HEK293 (cell line): ENCODE results near the gene COX6A1.

Experiments used
- CTCF ChIA-PET: fragments of 350-600 bp; formaldehyde crosslinking; extraction: SDS; loops from one replicate; lab custom pipeline; 2021; ENCODE audit warnings: antibody characterized with exemption; lab: Yijun Ruan, JAX
- POLR2A ChIA-PET: fragments of 300-600 bp; formaldehyde crosslinking; extraction: SDS; loops from one replicate; lab custom pipeline; 2020; ENCODE audit warnings: antibody characterized with exemption, inconsistent platforms; lab: Yijun Ruan, JAX
- H3K27ac ChIP-seq: fragments of 200-500 bp; sonication (Bioruptor generic); 2 replicates; pipeline ENCODE4 v1.5.1; 2014; ENCODE audit warnings: low read depth, low read length, control low read depth, inconsistent platforms; ENCODE audit errors: extremely low read depth
- H3K36me3 ChIP-seq, 2 experiments: fragments of 200-500 bp in 1 of 2; sonication (Bioruptor generic) in 1 of 2; 1 replicate in 1 of 2; 2 replicates in 1 of 2; pipeline ENCODE4 v1.5.1; 2014 to 2017; ENCODE audit warnings: inconsistent platforms in 2 of 2, low read length in 2 of 2; ENCODE audit not compliant: control insufficient read depth in 2 of 2, insufficient read depth in 1 of 2
- H3K4me1 ChIP-seq: fragments of 200-500 bp; sonication (Bioruptor generic); 2 replicates; pipeline ENCODE4 v1.5.1; 2014; ENCODE audit warnings: mild to moderate bottlenecking, low read length, inconsistent platforms; ENCODE audit not compliant: control insufficient read depth, insufficient read depth
- H3K4me3 ChIP-seq: 2 replicates; pipeline ENCODE4 v1.5.1; 2011; ENCODE audit warnings: low read depth, mild to moderate bottlenecking, control low read depth, low read length, moderate library complexity
- H3K9me3 ChIP-seq: fragments of 200-500 bp; sonication (Bioruptor generic); 2 replicates; pipeline ENCODE4 v1.5.1; 2014; ENCODE audit warnings: low read depth, low read length, inconsistent platforms; ENCODE audit not compliant: control insufficient read depth, insufficient read depth
- ATF2 ChIP-seq: fragments of 450-650 bp; formaldehyde crosslinking; IDR thresholded peaks from 2 replicates; pipeline ENCODE4 v1.5.1; 2016; ENCODE audit warnings: missing biosample characterization, missing genetic modification characterization, low read depth
- EGR2 ChIP-seq: fragments of 450-650 bp; formaldehyde crosslinking; IDR thresholded peaks from 2 replicates; pipeline ENCODE4 v1.5.1; 2016; ENCODE audit warnings: low read depth, missing biosample characterization, missing genetic modification characterization
- HIC1 ChIP-seq: fragments of 450-650 bp; formaldehyde crosslinking; IDR thresholded peaks from 2 replicates; pipeline ENCODE4 v1.5.1; 2016; ENCODE audit warnings: missing biosample characterization, missing genetic modification characterization
- KLF1 ChIP-seq: fragments of 450-650 bp; formaldehyde crosslinking; IDR thresholded peaks from 2 replicates; pipeline ENCODE4 v1.5.1; 2016; ENCODE audit warnings: missing biosample characterization, missing genetic modification characterization
- KLF17 ChIP-seq: fragments of 450-650 bp; formaldehyde crosslinking; IDR thresholded peaks from 2 replicates; pipeline ENCODE4 v1.5.1; 2016; ENCODE audit warnings: missing biosample characterization, missing genetic modification characterization
- MEIS1 ChIP-seq: sonication (generic); formaldehyde crosslinking; IDR thresholded peaks from 2 replicates; pipeline ENCODE4 v1.8.1; 2022; ENCODE audit warnings: missing genetic modification reagents, mild to moderate bottlenecking, borderline replicate concordance
- MZF1 ChIP-seq: fragments of 450-650 bp; formaldehyde crosslinking; IDR thresholded peaks from 2 replicates; pipeline ENCODE4 v1.5.1; 2017; ENCODE audit warnings: missing biosample characterization, missing genetic modification characterization, borderline replicate concordance
- REPIN1 ChIP-seq: fragments of 450-650 bp; formaldehyde crosslinking; IDR thresholded peaks from 2 replicates; pipeline ENCODE4 v1.5.1; 2017; ENCODE audit warnings: missing biosample characterization, missing genetic modification characterization, low read depth
- ZBTB21 ChIP-seq: fragments of 450-650 bp; formaldehyde crosslinking; IDR thresholded peaks from 2 replicates; pipeline ENCODE4 v1.5.1; 2017; ENCODE audit warnings: missing biosample characterization, missing genetic modification characterization
- ZBTB8A ChIP-seq: fragments of 450-650 bp; formaldehyde crosslinking; IDR thresholded peaks from 2 replicates; pipeline ENCODE4 v1.5.1; 2016; ENCODE audit warnings: missing biosample characterization, missing genetic modification characterization
- ZNF133 ChIP-seq: fragments of 450-650 bp; formaldehyde crosslinking; IDR thresholded peaks from 2 replicates; pipeline ENCODE4 v1.5.1; 2016; ENCODE audit warnings: missing biosample characterization, missing genetic modification characterization
- ZNF239 ChIP-seq: fragments of 450-650 bp; formaldehyde crosslinking; IDR thresholded peaks from 2 replicates; pipeline ENCODE4 v1.5.1; 2016; ENCODE audit warnings: missing biosample characterization, missing genetic modification characterization
- ZNF544 ChIP-seq: fragments of 450-650 bp; formaldehyde crosslinking; IDR thresholded peaks from 2 replicates; pipeline ENCODE4 v1.5.0; 2017; ENCODE audit warnings: missing biosample characterization, missing genetic modification characterization
- ZNF560 ChIP-seq: fragments of 450-650 bp; formaldehyde crosslinking; IDR thresholded peaks from 2 replicates; pipeline ENCODE4 v1.5.1; 2017; ENCODE audit warnings: missing biosample characterization, missing genetic modification characterization, borderline replicate concordance
- ZNF623 ChIP-seq: fragments of 450-650 bp; formaldehyde crosslinking; IDR thresholded peaks from 2 replicates; pipeline ENCODE4 v1.5.1; 2016; ENCODE audit warnings: missing biosample characterization, missing genetic modification characterization
- ZNF626 ChIP-seq: fragments of 450-650 bp; sonication (Bioruptor Pico); formaldehyde crosslinking; IDR thresholded peaks from 2 replicates; pipeline ENCODE4 v1.5.1; 2018; ENCODE audit warnings: missing biosample characterization, missing genetic modification characterization, inconsistent platforms
- ZNF654 ChIP-seq: fragments of 450-650 bp; formaldehyde crosslinking; IDR thresholded peaks from 2 replicates; pipeline ENCODE4 v1.5.1; 2016; ENCODE audit warnings: low read depth, missing biosample characterization, missing genetic modification characterization
- ZNF701 ChIP-seq: fragments of 450-650 bp; formaldehyde crosslinking; IDR thresholded peaks from 2 replicates; pipeline ENCODE4 v1.5.1; 2016; ENCODE audit warnings: missing biosample characterization, missing genetic modification characterization
- ZNF776 ChIP-seq: fragments of 450-650 bp; formaldehyde crosslinking; IDR thresholded peaks from 2 replicates; pipeline ENCODE4 v1.5.0; 2017; ENCODE audit warnings: missing biosample characterization, missing genetic modification characterization, borderline replicate concordance
- ZXDB ChIP-seq: fragments of 450-650 bp; formaldehyde crosslinking; IDR thresholded peaks from 2 replicates; pipeline ENCODE4 v1.5.1; 2016; ENCODE audit warnings: missing biosample characterization, missing genetic modification characterization
- TF ChIP-seq, protein P1 (sequence below): fragments of 450-650 bp; formaldehyde crosslinking; IDR thresholded peaks from 2 replicates; pipeline ENCODE4 v1.5.1; 2016; ENCODE audit warnings: missing biosample characterization, missing genetic modification characterization
- TF ChIP-seq, protein P2 (sequence below): fragments of 450-650 bp; formaldehyde crosslinking; IDR thresholded peaks from 2 replicates; pipeline ENCODE4 v1.5.1; 2016; ENCODE audit warnings: missing biosample characterization, missing genetic modification characterization

COX6A1 gene

DNA sequence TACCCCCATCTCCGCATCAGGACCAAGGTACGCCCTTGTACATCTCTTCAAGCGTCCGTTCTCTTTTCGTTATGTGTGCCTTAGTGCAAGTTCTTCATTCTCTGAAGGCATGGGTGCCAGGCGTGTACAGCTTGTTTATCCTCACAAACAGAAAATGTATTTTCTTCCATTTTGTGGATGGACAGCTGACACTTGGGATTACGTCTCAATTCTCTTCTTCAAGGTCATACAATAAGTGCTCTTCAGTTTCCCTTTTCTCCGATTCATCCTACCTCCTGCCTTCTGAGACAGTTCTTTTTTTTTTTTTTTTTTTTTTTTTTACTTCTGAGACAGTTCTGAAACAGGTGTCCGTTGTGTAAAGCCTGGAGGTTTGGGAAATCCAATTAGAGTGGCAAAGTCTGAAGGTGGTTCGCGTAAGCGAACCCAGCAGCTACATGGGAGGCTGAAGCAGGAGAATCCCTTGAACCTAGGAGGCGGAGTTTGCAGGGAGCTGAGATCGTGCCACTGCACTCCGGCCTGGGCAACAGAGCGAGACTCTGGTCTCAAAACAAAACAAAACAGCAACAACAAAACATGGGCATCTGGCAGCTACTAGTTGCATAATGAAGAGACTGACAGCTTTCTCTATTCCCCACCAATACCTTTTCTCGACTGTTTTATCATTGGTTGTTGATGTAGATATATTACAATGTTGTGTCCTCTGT lies 734 bp downstream of the COX6A1 start (continued):
- TF ChIP-seq HIC1 (tag by site-specific recombination), result no peak

GRCh38 chr12:120439646-120440247 lies 1.8 kb downstream of the COX6A1 start:
- TF ChIP-seq ATF2 (tag by site-specific recombination), result no peak
- TF ChIP-seq ZNF560 (tag by site-specific recombination), result no peak
- TF ChIP-seq ZBTB8A (tag by site-specific recombination), result peak; percentile 40
- TF ChIP-seq ZBTB21 (tag by site-specific recombination), result no peak
- no peak for TF ChIP-seq ZNF239 (tag by site-specific recombination)
- no peak for TF ChIP-seq ZNF623 (tag by site-specific recombination)
- TF ChIP-seq, protein P1, sequence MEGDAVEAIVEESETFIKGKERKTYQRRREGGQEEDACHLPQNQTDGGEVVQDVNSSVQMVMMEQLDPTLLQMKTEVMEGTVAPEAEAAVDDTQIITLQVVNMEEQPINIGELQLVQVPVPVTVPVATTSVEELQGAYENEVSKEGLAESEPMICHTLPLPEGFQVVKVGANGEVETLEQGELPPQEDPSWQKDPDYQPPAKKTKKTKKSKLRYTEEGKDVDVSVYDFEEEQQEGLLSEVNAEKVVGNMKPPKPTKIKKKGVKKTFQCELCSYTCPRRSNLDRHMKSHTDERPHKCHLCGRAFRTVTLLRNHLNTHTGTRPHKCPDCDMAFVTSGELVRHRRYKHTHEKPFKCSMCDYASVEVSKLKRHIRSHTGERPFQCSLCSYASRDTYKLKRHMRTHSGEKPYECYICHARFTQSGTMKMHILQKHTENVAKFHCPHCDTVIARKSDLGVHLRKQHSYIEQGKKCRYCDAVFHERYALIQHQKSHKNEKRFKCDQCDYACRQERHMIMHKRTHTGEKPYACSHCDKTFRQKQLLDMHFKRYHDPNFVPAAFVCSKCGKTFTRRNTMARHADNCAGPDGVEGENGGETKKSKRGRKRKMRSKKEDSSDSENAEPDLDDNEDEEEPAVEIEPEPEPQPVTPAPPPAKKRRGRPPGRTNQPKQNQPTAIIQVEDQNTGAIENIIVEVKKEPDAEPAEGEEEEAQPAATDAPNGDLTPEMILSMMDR (tag by site-specific recombination), result 0 out of 2 replicates have a peak, but pooled peaks have one; percentile 61
- no peak for TF ChIP-seq ZNF701 (tag by site-specific recombination)
- no peak for TF ChIP-seq MZF1
- TF ChIP-seq, protein P2, sequence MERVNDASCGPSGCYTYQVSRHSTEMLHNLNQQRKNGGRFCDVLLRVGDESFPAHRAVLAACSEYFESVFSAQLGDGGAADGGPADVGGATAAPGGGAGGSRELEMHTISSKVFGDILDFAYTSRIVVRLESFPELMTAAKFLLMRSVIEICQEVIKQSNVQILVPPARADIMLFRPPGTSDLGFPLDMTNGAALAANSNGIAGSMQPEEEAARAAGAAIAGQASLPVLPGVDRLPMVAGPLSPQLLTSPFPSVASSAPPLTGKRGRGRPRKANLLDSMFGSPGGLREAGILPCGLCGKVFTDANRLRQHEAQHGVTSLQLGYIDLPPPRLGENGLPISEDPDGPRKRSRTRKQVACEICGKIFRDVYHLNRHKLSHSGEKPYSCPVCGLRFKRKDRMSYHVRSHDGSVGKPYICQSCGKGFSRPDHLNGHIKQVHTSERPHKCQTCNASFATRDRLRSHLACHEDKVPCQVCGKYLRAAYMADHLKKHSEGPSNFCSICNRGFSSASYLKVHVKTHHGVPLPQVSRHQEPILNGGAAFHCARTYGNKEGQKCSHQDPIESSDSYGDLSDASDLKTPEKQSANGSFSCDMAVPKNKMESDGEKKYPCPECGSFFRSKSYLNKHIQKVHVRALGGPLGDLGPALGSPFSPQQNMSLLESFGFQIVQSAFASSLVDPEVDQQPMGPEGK (tag by site-specific recombination), result peak; percentile 84
- TF ChIP-seq ZXDB (tag by site-specific recombination), result no peak
- TF ChIP-seq ZNF626 (tag by site-specific recombination), result no peak
- TF ChIP-seq KLF1 (tag by site-specific recombination), result peak; percentile 27; the same call in 1 of the 2 replicates
- no peak for TF ChIP-seq MEIS1 (CRISPR knock-in tag)
- TF ChIP-seq ZNF776 (tag by site-specific recombination), result no peak
- 0 out of 2 replicates have a peak, but pooled peaks have one; percentile 5 for TF ChIP-seq EGR2 (tag by site-specific recombination)
- TF ChIP-seq KLF17 (tag by site-specific recombination), result 0 out of 2 replicates have a peak, but pooled peaks have one; percentile 48
- no peak for TF ChIP-seq ZNF544
- TF ChIP-seq REPIN1, result 0 out of 2 replicates have a peak, but pooled peaks have one; percentile 29
- no peak for TF ChIP-seq ZNF133 (tag by site-specific recombination)
- TF ChIP-seq ZNF654 (tag by site-specific recombination), result peak; percentile 58
- Histone ChIP-seq H3K4me1 (peaks cover under 1% of the 10 kb centered on the region; the same call in 1 of the 2 replicates), H3K27ac (no peak overlapping the region), H3K4me3 (peak overlapping the region; percentile 14; the same call in 1 of the 2 replicates), H3K36me3 (peaks cover 32 to 51% of the 10 kb centered on the region in 2 experiments), H3K9me3 (no peaks in the 10 kb centered on the region)
- POLR2A ChIA-PET, result interaction anchor here (2.4 kb wide), 1 partner anchor 239 kb away, joined by 17 read pairs; the partner anchor contains the start of gene RPLP0
- CTCF ChIA-PET, result interaction anchor here (0.6 to 1.6 kb wide), 16 partner anchors 10 to 208 kb away, joined by 3 to 7 read pairs (median 3); partner anchors contain the start of gene COQ5
